Lower leg skin (tissue), 4 donors: Measurements from ENCODE around the gene APEH. TPM values are rescaled to one million over a fixed set of nuclear protein-coding genes. Genes with fewer than 3 reads are reported as not detected.

ENCODE experiments used
- DNase-seq, 2 donors: peaks; one replicate each; pipeline ENCODE4 v3.0.0-alpha.2; 2019; ENCODE audit warnings: low spot score in 2 of 2
- H3K4me3 ChIP-seq: fragments of 200-600 bp; sonication (generic); 2 replicates; pipeline ENCODE4 v1.5.1; 2017; ENCODE audit warnings: mild to moderate bottlenecking, low read depth; ENCODE audit not compliant: poor library complexity, severe bottlenecking
- CTCF ChIP-seq, 3 donors: fragments of 450-650 bp; IDR thresholded peaks; one replicate each; pipeline ENCODE4 v1.5.1; 2016; ENCODE audit warnings: antibody characterized with exemption in 3 of 3, mild to moderate bottlenecking in 3 of 3, moderate library complexity in 2 of 3
- POLR2A ChIP-seq, 2 donors: fragments of 450-650 bp; IDR thresholded peaks; one replicate each; pipeline ENCODE4 v1.6.1; 2016 to 2017; ENCODE audit warnings: antibody characterized with exemption in 2 of 2, mild to moderate bottlenecking in 1 of 2, moderate library complexity in 1 of 2
- WGBS, 2 donors: methylation state at CpG; one replicate each; pipeline ENCODE4 v1.1.5; 2018; 5-methylcytosine and 5-hydroxymethylcytosine counted together
- intact Hi-C: fragments of 100-400 bp; cut with DNase I; formaldehyde crosslinking; loops from one replicate; pipeline ENCODE4 v1.15.0; 2023; ENCODE audit warnings: low total_unique reads
- total RNA-seq, 4 donors: library from RNA; depleted of rRNA; stranded (reverse); fragments of >200 nt; gene quantifications; one replicate each; pipeline ENCODE4 v1.1.0, GENCODE V29; 2016

The APEH gene
- total RNA-seq, 4 donors from 2014 or later: 73.8 to 92.4 (median 83.1) TPM

GRCh38 chr3:49732597-49732996, 58.4 kb downstream of the APEH start:
- peak in 1 of 2 donors; percentile 74 for DNase-seq
- intact Hi-C loops: no loop called here
- WGBS, 2 donors: 91% methylated on average over 11 of the region's 11 CpGs
- TF ChIP-seq POLR2A (IDR thresholded peaks at IDR 0.05): no peak
- TF ChIP-seq CTCF (IDR thresholded peaks at IDR 0.05): no peak
- H3K4me3 ChIP-seq: no peak overlapping the region

GRCh38 chr3:49733551-49733950, 59.4 kb downstream of the APEH start:
- no peak overlapping the region for H3K4me3 ChIP-seq
- 83 to 100% methylated on average over 1 of the region's 1 CpG for WGBS, 2 donors
- peak in 1 of 2 donors; percentile 42 for DNase-seq
- TF ChIP-seq CTCF (IDR thresholded peaks at IDR 0.05): no peak
- TF ChIP-seq POLR2A (IDR thresholded peaks at IDR 0.05): no peak
- intact Hi-C loops: no loop called here

Other genes starting within 250 kb of the APEH start
- gene NICN1, start 245.0 kb upstream of the APEH start, total RNA-seq: 1 to 10 TPM; 3.4 to 6.7 (median 5.9) TPM
- 10 to 100 TPM; 43.0 to 88.0 (median 65.5) TPM for gene DAG1, start 204.1 kb upstream of the APEH start, total RNA-seq
- gene BSN, start 119.9 kb upstream of the APEH start, total RNA-seq: under 1 TPM; 0.04 to 0.36 (median 0.14) TPM
- 10 to 100 TPM; 12.9 to 24.7 (median 17.4) TPM for gene MST1, start 15.1 kb downstream of the APEH start, total RNA-seq
- gene RNF123, start 15.2 kb downstream of the APEH start, total RNA-seq: 10 to 100 TPM; 12.8 to 28.4 (median 26.5) TPM
- 1 to 10 TPM; 1.0 to 3.7 (median 3.1) TPM for gene AMIGO3, start 45.3 kb downstream of the APEH start, total RNA-seq
- 10 to 100 TPM; 10.1 to 27.6 (median 18.2) TPM for gene GMPPB, start 49.6 kb downstream of the APEH start, total RNA-seq
- gene IP6K1, start 112.2 kb downstream of the APEH start, total RNA-seq: 10 to 100 TPM; 44.1 to 56.5 (median 51.6) TPM
- under 1 TPM in 2 of 4 donors, not detected in 2; 0.36 to 0.84 TPM for gene CDHR4, start 125.5 kb downstream of the APEH start, total RNA-seq
- 10 to 100 TPM; 30.4 to 56.1 (median 37.9) TPM for gene INKA1, start 128.9 kb downstream of the APEH start, total RNA-seq
- gene UBA7, start 139.6 kb downstream of the APEH start, total RNA-seq: 10 to 100 TPM; 14.5 to 19.7 (median 18.2) TPM
- gene TRAIP, start 182.2 kb downstream of the APEH start, total RNA-seq: 1 to 10 TPM; 1.1 to 4.8 (median 2.9) TPM
- gene CAMKV, start 195.6 kb downstream of the APEH start, total RNA-seq: not detected
- 10 to 100 TPM; 29.7 to 62.5 (median 48.8) TPM for gene MST1R, start 229.5 kb downstream of the APEH start, total RNA-seq